IPS DF 6.9 (cell line): Measurements from ENCODE around the gene EPHA3.

Experiments
- DNase-seq: peaks from one replicate; pipeline ENCODE4 v3.0.0-alpha.2; 2013; ENCODE audit warnings: low read depth, low spot score
- H3K27ac ChIP-seq: one replicate; pipeline ENCODE4 v1.5.1; 2013; ENCODE audit warnings: low read length, control low read depth
- H3K27me3 ChIP-seq: 2 replicates; pipeline ENCODE4 v1.6.1; 2013; ENCODE audit warnings: mild to moderate bottlenecking, low read length; ENCODE audit not compliant: control insufficient read depth, insufficient read depth
- H3K36me3 ChIP-seq: 2 replicates; pipeline ENCODE4 v1.6.1; 2013; ENCODE audit warnings: low read length; ENCODE audit not compliant: control insufficient read depth, insufficient read depth
- H3K4me1 ChIP-seq: 2 replicates; pipeline ENCODE4 v1.6.1; 2013; ENCODE audit warnings: low read length; ENCODE audit not compliant: control insufficient read depth, insufficient read depth
- H3K4me3 ChIP-seq: 2 replicates; pipeline ENCODE4 v1.5.1; 2013; ENCODE audit warnings: mild to moderate bottlenecking, low read length
- H3K9me3 ChIP-seq: 2 replicates; pipeline ENCODE4 v1.6.1; 2013; ENCODE audit warnings: low read length, inconsistent platforms; ENCODE audit not compliant: control insufficient read depth, insufficient read depth
- WGBS: extraction: QIAGEN DNeasy Blood & Tissue Kit; methylation state at CpG from one replicate; pipeline ENCODE4 v1.1.7; 2013; ENCODE audit warnings: mixed read lengths, missing lambda C conversion rate; ENCODE audit not compliant: insufficient read length, insufficient coverage; 5-methylcytosine and 5-hydroxymethylcytosine counted together

Gene EPHA3

GRCh38 chr3:89179355-89180001 is 72.1 kb downstream of the EPHA3 start:
- no peaks in the 10 kb centered on the region for H3K4me1 ChIP-seq
- no peak for DNase-seq
- no CpG with 5 or more reads among the region's 3 CpGs for WGBS
- no peak overlapping the region for H3K4me3 ChIP-seq
- no peaks in the 10 kb centered on the region for H3K36me3 ChIP-seq
- H3K27me3 ChIP-seq = no peaks in the 10 kb centered on the region
- H3K27ac ChIP-seq = no peak overlapping the region
- H3K9me3 ChIP-seq = no peaks in the 10 kb centered on the region

- H3K4me1 ChIP-seq = no peaks in the 10 kb centered on the region; the same call in 1 of the 2 replicates
- no peak overlapping the region for H3K27ac ChIP-seq
- H3K36me3 ChIP-seq = no peaks in the 10 kb centered on the region
- no peak overlapping the region for H3K4me3 ChIP-seq
- no CpG with 5 or more reads among the region's 2 CpGs for WGBS
- DNase-seq = no peak
- H3K9me3 ChIP-seq = no peaks in the 10 kb centered on the region
- no peaks in the 10 kb centered on the region for H3K27me3 ChIP-seq
Measured at GRCh38 chr3:89180334-89180733, 72.9 kb downstream of the EPHA3 start.

GRCh38 chr3:89182056-89182455 is 74.6 kb downstream of the EPHA3 start:
- H3K27ac ChIP-seq = no peak overlapping the region
- no peak overlapping the region for H3K4me3 ChIP-seq
- WGBS = no CpG with 5 or more reads among the region's 1 CpG
- H3K27me3 ChIP-seq = no peaks in the 10 kb centered on the region
- H3K36me3 ChIP-seq = no peaks in the 10 kb centered on the region
- no peaks in the 10 kb centered on the region for H3K9me3 ChIP-seq
- no peaks in the 10 kb centered on the region; the same call in 1 of the 2 replicates for H3K4me1 ChIP-seq
- no peak for DNase-seq

- no peak overlapping the region for H3K4me3 ChIP-seq
- DNase-seq = no peak
- WGBS = no CpG with 5 or more reads among the region's 4 CpGs
- H3K9me3 ChIP-seq = no peaks in the 10 kb centered on the region
- no peaks in the 10 kb centered on the region; the same call in 1 of the 2 replicates for H3K4me1 ChIP-seq
- no peaks in the 10 kb centered on the region for H3K36me3 ChIP-seq
- H3K27me3 ChIP-seq = no peaks in the 10 kb centered on the region
- H3K27ac ChIP-seq = no peak overlapping the region
Measured at GRCh38 chr3:89184151-89184995, 77.0 kb downstream of the EPHA3 start.

- H3K9me3 ChIP-seq = no peaks in the 10 kb centered on the region
- no peaks in the 10 kb centered on the region for H3K36me3 ChIP-seq
- H3K4me1 ChIP-seq = no peaks in the 10 kb centered on the region; the same call in 1 of the 2 replicates
- no peak for DNase-seq
- no CpG with 5 or more reads among the region's 4 CpGs for WGBS
- H3K27ac ChIP-seq = no peak overlapping the region
- H3K27me3 ChIP-seq = no peaks in the 10 kb centered on the region
- H3K4me3 ChIP-seq = no peak overlapping the region
Measured at GRCh38 chr3:89186456-89186855, 79.0 kb downstream of the EPHA3 start.

GRCh38 chr3:89198591-89198990 is 91.2 kb downstream of the EPHA3 start:
- DNase-seq = no peak
- Histone ChIP-seq H3K4me3 (no peak overlapping the region), H3K27me3 (no peaks in the 10 kb centered on the region), H3K4me1 (no peaks in the 10 kb centered on the region), H3K36me3 (no peaks in the 10 kb centered on the region), H3K27ac (no peak overlapping the region), H3K9me3 (no peaks in the 10 kb centered on the region)
- no CpG with 5 or more reads among the region's 3 CpGs for WGBS

GRCh38 chr3:89212619-89213018 is 105.2 kb downstream of the EPHA3 start:
- Histone ChIP-seq H3K4me3 (no peak overlapping the region), H3K9me3 (no peaks in the 10 kb centered on the region), H3K27me3 (no peaks in the 10 kb centered on the region), H3K36me3 (no peaks in the 10 kb centered on the region), H3K4me1 (no peaks in the 10 kb centered on the region), H3K27ac (no peak overlapping the region)
- DNase-seq = no peak
- WGBS = no CpG with 5 or more reads among the region's 1 CpG

GRCh38 chr3:89216016-89216739 is 108.8 kb downstream of the EPHA3 start:
- DNase-seq = no peak

GRCh38 chr3:89217148-89217685 is 109.8 kb downstream of the EPHA3 start:
- Histone ChIP-seq H3K27me3 (no peaks in the 10 kb centered on the region), H3K4me3 (no peak overlapping the region), H3K27ac (no peak overlapping the region), H3K36me3 (no peaks in the 10 kb centered on the region), H3K9me3 (no peaks in the 10 kb centered on the region), H3K4me1 (no peaks in the 10 kb centered on the region)
- no peak for DNase-seq
- WGBS = 100% methylated on average over 1 of the region's 6 CpGs

More at GRCh38 chr3:89216016-89216739, 108.8 kb downstream of the EPHA3 start:
- Histone ChIP-seq H3K9me3 (no peaks in the 10 kb centered on the region), H3K27ac (no peak overlapping the region), H3K27me3 (no peaks in the 10 kb centered on the region), H3K4me3 (no peak overlapping the region), H3K36me3 (no peaks in the 10 kb centered on the region), H3K4me1 (no peaks in the 10 kb centered on the region)
- WGBS = no CpG with 5 or more reads among the region's 2 CpGs

- Histone ChIP-seq H3K4me1 (no peaks in the 10 kb centered on the region), H3K27ac (no peak overlapping the region), H3K9me3 (no peaks in the 10 kb centered on the region), H3K36me3 (no peaks in the 10 kb centered on the region), H3K4me3 (no peak overlapping the region), H3K27me3 (no peaks in the 10 kb centered on the region)
- no peak for DNase-seq
- no CpG with 5 or more reads among the region's 1 CpG for WGBS
Measured at GRCh38 chr3:89221924-89222323, 114.5 kb downstream of the EPHA3 start.
